Measurements from ENCODE around the gene RCOR1.
A peak's percentile ranks its signal among the peaks of the same experiment; 100 is the strongest.

The RCOR1 gene

DNA sequence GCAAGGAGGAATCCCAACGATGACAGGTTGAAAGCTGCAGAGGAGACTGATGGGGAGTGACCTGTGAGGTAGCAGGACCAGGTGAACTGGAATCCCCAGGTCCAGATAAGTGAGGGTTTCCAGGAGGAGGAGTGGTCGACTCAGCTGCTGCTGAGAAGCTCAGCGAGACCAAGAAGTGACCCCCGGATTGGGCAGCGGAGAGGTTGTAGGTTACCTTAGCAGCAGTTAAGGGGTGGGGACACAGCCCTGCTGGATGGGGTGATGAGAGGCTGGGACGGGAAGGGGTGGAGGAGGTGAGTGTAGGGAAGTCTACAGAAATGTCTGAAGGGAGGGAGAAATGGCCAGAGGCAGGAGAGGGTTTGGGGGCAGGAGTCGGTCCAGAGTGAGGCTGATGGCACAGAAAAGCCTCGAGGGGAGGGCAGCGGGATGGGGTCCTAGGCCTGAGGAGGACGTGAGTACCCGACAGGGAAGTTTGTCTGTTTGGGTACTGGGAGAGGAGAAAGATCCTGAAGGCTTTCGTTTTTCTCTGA, 2.6 kb upstream of the RCOR1 start:
- TF ChIP-seq, protein P1, sequence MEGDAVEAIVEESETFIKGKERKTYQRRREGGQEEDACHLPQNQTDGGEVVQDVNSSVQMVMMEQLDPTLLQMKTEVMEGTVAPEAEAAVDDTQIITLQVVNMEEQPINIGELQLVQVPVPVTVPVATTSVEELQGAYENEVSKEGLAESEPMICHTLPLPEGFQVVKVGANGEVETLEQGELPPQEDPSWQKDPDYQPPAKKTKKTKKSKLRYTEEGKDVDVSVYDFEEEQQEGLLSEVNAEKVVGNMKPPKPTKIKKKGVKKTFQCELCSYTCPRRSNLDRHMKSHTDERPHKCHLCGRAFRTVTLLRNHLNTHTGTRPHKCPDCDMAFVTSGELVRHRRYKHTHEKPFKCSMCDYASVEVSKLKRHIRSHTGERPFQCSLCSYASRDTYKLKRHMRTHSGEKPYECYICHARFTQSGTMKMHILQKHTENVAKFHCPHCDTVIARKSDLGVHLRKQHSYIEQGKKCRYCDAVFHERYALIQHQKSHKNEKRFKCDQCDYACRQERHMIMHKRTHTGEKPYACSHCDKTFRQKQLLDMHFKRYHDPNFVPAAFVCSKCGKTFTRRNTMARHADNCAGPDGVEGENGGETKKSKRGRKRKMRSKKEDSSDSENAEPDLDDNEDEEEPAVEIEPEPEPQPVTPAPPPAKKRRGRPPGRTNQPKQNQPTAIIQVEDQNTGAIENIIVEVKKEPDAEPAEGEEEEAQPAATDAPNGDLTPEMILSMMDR (IDR thresholded peaks at IDR 0.05; ENCODE audit: insufficient read depth, missing control alignments) = no peak
- no peak for FAIRE-seq
- no peak for DNase-seq (ENCODE audit: insufficient read length, low spot score)

DNA sequence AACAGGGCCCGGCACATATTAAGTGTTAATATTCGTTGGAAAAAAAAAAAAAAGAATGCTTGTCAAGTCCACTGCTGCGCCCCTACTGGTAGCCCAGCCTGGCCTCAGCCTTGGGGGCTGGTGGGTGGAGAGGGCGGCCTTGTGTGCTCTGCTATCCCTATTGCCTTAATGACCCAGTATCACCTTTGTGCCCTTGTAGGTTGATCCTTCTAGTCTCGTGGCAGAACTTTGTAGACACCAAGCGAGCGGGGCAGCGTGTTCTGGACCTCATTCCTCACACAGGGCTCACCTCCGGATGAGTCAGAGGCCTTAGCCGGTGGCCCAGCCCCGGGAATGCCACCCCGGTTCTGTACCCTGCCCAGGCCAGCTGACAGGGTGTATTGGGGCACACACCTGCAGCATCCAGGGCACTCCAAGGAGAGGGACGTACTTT, 1.8 kb upstream of the RCOR1 start:
- FAIRE-seq = no peak
- TF ChIP-seq, protein P1 (IDR thresholded peaks at IDR 0.05; ENCODE audit: insufficient read depth, missing control alignments) = no peak
- no peak for DNase-seq (ENCODE audit: insufficient read length, low spot score)

DNA sequence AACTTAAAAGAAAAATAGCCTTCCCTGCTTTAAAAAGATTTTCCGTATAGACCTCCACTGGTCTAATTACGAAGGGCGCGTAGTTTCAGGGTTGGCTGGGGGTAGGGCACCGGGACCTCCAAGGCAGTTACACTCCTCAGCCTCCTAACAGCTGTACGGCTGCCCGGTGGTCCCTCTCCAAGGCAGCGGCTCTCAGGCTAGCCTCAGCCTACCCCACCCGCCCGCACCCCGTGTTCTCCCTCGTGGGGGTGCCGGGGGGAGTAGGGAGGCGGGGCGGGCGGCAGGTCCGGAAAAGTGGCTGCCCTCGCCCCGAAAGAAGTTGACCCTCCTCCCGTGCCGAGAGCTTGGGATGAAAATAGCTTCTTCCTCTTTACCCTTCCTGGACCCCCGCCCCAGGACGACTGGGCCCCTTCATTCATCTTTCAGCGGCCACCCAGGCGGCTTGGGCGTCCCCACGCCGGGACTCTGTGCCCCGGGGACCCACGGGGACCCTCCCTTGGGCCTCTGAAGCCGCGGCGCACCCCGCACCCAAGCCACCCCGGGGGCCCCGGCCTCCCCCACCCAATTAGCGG, 991 bp upstream of the RCOR1 start:
- FAIRE-seq (no peak), DNase-seq (ENCODE audit: insufficient read length, low spot score) (no peak)
- TF ChIP-seq, protein P1 (IDR thresholded peaks at IDR 0.05; ENCODE audit: insufficient read depth, missing control alignments) = no peak

DNA sequence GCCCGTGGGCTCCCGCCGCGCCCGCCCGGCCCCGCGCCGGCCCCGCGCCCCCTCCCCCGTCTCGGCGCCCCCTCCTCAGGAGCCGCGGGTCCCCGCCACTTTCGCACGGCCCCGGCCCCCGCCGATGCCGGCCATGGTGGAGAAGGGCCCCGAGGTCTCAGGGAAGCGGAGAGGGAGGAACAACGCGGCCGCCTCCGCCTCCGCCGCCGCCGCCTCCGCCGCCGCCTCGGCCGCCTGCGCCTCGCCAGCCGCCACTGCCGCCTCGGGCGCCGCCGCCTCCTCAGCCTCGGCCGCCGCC, 263 bp downstream of the RCOR1 start:
- FAIRE-seq (no peak), DNase-seq (ENCODE audit: insufficient read length, low spot score) (no peak)
- TF ChIP-seq, protein P1 (IDR thresholded peaks at IDR 0.05; ENCODE audit: insufficient read depth, missing control alignments) = no peak

DNA sequence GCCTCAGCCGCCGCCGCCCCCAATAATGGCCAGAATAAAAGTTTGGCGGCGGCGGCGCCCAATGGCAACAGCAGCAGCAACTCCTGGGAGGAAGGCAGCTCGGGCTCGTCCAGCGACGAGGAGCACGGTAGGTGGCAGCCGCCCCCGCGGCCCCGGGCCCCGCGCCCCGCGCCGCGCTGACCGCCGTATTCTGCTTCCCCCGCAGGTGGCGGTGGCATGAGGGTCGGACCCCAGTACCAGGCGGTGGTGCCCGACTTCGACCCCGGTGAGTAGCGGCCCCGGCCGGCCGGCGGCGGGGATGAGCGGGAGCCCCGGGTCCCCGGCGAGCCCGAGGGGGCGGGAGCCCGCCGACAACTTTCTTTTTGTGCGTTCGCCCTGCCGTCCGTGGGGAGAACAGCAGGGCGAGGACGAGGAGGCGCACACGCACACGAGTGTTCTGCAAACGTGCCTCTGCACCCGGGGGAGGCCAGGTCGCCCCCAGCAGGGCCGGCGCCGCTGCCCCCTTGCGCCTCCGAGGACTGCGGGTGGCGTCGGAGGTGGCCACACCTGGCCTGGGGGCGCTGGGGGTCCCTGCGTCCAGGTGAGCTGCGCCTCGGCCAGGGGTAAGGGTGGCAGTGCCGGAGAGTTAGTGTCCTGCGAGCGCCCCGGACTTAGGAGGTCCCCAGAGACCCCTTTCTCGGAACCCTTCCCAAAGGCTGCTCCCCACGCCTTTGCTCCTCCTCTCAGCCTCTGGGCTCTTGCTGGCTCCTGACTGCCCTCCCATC, 794 bp downstream of the RCOR1 start:
- FAIRE-seq (no peak), DNase-seq (ENCODE audit: insufficient read length, low spot score) (no peak)
- TF ChIP-seq, protein P1 (IDR thresholded peaks at IDR 0.05; ENCODE audit: insufficient read depth, missing control alignments) = no peak

DNA sequence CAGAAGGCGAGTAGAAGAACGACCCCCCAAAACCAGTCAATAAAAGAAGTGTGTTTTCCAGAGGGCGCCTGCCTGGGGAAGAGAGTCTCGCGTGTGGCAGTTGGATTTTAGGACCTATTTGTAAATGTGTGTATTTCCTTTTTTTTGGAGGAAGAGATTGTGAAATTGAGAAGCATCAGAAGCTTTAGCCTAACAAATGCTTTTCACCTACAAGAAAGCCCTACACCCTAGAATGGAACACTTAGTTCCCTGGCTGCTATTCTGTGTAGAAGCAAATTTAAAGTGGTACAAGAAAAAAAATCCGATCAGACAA, 1.3 kb downstream of the RCOR1 start:
- no peak for DNase-seq (ENCODE audit: insufficient read length, low spot score)
- TF ChIP-seq, protein P1 (IDR thresholded peaks at IDR 0.05; ENCODE audit: insufficient read depth, missing control alignments) = no peak
- FAIRE-seq = no peak

DNA sequence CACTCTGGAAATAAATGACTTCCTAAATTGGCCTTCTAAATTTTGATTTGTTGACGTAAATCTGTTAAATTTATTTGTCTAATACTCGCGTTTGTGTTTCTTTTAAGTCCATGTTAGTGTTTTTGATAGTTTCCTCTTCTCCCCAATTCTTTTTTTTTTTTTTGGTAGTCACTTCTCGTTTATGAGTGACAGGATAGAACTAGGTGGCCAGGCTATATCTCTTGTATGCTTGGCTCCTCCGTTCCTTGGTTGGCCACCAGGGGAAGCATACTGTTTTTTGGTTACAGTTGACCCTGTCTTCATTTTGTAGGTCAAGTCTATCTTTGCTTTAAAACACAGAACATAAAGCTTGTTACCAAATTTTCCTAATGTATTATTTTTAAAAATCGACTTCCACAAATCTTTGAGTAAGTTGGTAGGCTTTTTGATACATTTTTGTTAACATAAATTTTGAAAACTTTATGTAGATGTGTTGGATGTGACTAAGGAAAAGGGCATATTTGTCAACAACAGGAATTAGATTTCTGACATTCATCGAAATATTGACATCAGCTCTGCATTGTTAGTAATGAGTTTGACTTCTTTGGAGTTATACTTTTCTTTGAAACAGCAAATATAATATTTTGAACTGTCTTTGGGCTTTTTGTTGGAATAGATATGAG, 2.2 kb downstream of the RCOR1 start:
- DNase-seq (ENCODE audit: insufficient read length, low spot score) (peak; percentile 62), FAIRE-seq (no peak)
- TF ChIP-seq, protein P1 (IDR thresholded peaks at IDR 0.05; ENCODE audit: insufficient read depth, missing control alignments) = peak; percentile 70
